GM18870 (cell line): ENCODE data around the gene ZNF790.
A peak's percentile ranks its signal among the peaks of the same experiment; 100 is the strongest.
"Not testable (repeated sequence)": the region's sequence is repeated elsewhere in the genome, so short reads cannot be mapped to it uniquely, and the experiment has no call there.

ENCODE experiments used
- ATAC-seq: cut with Tn5 transposase; IDR thresholded peaks from one replicate; pipeline ENCODE4 v1.9.1; 2021; ENCODE audit warnings: moderate library complexity; ENCODE audit not compliant: unreplicated experiment

Gene ZNF790

DNA sequence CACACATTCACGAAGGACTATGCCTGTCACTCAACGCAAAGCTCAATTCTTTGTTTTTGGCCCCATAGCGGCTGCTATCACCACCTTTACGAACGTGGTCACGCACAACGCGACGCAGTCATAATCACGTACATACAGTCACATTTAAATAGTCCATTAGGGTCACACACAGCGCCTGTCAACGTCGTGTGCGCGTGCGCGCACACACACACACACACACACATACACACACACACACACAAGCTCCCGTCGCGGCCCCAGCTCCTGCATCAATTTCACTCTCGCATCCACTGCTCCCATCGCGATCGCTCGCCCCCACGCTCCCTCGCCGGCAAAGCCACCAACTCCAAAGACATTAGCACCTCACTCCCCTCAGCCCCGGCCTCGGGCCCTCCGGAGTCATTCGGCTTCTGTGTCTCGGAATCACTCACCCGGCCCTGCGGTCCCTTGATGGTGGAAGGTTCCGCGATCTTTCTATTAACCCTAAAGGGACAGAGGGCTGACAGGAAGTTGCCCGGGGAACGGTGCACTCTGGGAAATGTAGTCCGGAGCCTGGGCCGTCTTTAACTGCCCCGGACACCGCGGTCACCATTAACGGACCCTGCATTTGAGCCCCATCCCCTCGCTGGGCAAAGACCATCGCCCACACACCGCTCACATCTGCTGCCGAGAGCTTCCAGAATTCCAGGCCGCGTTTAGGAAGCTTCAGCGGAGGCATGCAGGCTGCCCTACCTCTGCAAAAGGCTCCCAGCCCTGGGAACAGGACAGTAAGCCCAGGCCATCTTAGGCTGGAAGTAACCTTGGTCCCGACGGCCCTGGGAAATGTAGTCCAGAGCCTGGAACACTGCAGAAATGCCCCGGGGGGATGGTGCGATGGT is at the start of gene ZNF790:
ZNF790 (minus strand) TSS at position 482 of the 878 bp plus-strand sequence. CDS start 12,768 bp downstream, outside the sequence.
- ATAC-seq = peak; percentile 64

DNA sequence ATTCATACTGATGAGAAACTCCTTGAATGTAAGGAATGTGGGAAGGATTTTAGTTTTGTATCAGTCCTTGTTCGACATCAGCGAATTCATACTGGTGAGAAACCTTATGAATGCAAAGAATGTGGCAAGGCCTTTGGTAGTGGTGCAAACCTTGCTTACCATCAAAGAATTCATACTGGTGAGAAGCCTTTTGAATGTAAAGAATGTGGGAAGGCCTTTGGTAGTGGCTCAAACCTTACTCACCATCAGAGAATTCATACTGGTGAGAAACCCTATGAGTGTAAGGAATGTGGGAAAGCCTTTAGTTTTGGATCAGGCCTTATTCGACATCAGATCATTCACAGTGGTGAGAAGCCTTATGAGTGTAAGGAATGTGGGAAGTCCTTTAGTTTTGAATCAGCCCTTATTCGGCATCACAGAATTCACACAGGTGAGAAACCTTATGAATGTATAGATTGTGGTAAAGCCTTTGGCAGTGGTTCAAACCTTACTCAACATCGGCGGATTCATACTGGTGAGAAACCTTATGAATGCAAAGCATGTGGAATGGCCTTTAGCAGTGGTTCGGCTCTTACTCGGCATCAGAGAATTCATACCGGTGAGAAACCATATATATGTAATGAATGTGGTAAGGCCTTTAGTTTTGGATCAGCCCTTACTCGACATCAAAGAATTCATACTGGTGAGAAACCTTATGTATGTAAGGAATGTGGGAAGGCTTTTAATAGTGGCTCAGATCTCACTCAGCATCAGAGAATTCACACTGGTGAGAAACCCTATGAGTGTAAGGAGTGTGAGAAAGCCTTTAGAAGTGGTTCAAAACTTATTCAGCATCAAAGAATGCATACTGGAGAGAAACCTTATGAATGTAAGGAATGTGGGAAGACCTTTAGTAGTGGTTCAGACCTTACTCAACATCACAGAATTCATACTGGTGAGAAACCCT is 39.1 kb upstream of the ZNF790 start:
- no peak for ATAC-seq

DNA sequence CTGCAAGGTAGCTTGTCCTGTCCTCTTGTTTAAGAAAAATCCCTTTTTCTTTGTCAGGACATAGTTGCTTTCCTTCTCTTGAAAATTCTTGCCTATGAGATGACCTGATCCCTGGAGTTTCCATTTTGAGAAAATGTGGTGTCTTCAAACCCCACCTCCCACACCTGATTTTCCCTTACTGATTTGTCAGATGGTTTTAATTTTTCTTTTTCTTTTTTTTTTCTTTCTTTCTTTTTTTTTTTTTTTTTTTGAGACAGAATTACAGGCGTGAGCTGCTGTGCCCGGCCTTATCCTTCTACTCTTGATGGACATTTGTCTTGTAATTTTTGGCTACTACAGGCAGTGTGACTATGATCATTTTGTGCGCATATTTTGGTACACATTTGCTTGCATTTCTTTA is 13.7 kb upstream of the ZNF790 start:
- no peak for ATAC-seq

DNA sequence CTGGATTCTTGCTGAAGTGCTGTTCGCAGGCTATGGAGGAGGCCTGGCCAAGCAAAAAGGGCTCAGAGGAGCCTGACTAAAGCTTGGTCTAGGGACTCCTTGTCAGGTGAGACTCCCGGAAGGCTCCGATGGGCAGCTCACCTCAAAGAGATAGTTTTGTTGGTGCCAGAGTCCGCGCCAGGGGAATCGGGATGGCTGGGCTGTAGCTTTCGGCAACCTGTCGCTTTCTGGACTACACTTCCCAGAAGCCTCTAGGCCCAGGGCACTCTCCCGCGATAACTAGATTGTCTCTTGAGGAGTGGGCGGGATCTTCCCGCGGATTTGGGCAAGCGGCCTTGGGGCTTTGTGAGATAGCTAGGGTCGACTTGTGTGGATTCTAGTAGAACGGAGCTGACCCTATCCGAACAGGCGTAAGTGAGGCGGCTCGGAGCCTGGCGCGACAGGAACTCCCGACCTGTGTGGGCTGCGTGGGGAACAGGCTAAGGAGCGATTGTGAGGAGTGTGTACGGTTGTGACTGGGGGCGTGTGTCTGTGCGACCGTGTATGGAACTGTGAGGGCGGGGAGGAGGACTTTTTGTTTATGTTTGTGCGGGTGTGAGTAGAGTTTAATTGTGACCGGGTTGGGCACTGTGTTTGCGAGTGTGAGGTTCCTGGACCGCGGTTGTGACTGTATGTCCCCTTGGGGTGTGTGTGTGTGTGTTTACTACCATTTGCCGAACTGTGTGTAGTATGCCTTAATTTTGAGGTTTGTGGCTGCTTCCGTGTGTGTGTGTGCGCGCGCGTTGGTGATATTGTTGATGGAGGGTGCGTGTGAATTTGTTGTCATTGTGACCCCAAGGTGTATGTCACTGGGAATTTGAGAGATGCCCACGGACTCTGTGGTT is 12.6 kb upstream of the ZNF790 start, which contains the start of gene ZNF345:
ZNF345 (plus strand) TSS at position 318 of the 884 bp plus-strand sequence. CDS start 25,955 bp downstream, outside the sequence.
- peak; percentile 52 for ATAC-seq

DNA sequence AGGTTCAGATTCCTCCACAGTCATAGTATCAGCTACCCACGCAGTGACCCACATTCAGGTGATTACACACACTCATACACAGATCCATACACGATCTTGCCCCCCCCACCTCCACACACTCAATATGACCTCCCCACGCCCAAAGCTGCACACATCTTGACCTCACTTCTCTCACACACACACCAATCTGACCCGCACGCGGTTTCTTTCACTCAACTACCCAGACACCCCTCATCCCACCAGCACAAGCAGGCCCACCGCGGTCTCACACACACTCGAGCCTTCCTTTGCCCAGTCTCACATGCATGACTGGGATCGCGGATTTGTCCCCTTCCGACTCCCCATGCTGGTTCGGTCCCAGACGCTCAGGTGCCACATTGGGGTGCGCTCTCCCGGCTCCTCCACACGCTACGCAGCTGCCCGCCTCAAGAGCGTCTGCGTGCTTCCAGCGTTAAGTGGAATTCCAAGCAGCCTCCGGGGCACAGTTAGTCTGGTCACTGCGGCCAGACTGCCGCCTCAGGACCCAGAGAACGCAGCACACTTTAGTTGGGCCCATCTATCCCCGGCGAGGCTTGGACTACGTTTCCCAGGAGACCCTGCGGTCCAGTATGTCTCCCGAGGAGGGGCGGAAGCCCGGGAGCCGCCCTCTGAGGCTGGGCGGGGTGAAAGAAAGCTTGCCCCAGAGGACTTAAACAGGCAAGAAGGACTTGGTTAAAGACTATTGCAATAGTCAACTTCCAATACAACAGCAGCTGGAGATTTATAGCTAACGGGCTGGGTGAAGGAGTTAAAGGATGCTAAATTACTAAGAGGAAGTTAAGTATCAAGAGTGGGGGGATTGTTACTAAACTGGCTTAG is 11.7 kb upstream of the ZNF790 start:
- ATAC-seq = peak; percentile 54

DNA sequence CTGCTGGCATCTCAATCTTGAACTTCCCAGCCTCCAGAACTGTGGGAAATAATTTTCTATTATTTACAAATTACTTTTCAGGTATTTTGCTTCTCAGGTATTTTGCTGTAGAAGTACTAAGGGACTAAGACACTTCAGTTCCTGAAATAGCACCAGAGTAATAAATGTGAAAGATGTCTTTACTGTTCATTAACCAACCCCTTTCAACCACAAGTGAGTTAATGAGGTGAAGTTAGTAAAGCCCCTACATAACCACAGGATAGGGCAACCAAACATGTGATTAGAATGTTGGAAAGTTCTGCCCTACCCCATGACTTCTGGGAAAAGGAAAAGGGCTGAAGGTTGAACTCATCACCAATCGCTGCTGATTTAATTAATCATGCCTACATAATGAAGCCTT is 9.8 kb upstream of the ZNF790 start:
- no peak for ATAC-seq

DNA sequence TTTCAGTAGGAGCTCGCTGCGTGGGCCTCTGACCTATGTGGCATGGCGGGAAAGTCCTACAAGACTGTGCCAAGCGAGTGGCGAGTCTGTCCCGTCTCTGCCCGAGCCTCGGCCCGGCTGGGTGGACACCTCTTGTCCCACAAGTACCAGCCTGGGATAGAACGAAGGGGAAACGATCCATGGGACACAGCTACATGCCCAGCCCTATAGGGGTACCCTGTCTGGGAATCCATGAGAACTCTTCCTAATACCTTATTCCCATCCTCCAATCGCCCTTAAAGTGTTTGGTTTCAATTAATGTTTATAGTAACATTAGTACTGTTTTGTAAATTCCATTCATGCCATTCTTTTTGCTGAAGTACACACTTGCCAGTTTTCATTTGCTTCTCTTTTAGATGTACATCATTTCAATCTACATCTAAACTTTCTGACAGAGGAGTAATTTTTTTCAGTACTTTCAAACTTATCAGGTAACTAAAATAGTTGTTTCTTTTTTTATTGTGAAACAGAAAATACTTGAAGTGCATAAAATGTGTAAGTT is 667 bp upstream of the ZNF790 start:
- ATAC-seq = no peak

DNA sequence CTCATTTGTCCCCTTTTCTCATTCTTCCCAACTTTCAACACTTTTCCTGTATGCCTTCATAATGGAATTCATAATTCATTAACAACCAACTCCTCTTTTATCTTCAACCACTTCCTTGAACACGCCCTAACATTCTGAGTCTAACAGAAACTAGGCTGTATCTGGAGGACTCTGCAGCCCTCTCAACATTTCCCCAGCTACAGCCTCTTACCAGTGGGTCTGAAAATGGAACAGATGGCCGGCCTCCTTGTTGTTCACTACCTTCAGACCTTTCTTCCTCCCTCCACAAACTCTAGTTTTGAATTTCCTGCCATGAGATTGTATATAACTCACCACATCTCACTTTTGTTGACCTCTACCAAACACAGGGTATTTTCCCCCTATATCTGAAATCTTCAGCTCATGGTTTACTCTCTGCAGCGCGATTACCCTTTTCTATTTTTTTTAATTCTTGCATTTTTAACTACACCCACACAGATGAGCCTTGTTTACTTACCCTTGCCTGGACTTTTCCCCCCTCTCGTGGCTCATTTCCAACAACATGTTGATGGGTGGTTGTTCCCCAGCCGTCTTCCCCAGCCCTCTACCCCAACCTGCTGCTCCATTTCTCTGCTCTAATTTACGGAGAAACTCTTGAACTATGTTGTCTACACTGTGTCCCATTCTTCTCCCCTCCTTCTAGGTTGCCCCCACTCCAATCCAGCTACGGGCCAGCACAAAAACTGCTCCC is 846 bp downstream of the ZNF790 start:
- ATAC-seq = no peak

DNA sequence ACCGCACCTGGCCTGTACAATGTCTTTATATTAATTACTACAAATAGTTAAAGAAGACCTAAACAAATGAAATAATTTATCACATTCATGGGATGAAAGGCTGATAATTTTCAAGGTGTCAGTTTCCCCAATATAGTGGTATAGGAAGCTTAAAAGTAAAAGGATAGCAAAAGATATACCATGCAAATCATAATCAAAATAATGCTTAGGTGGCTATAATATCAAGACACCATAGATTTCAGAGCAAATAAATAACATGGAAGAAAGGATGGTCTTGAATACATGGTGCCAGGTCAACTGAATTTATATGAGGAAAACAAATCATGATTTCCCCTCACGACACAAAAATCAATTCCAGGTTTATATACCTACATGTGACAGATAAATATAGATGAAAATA is 4.8 kb downstream of the ZNF790 start:
- no peak for ATAC-seq

DNA sequence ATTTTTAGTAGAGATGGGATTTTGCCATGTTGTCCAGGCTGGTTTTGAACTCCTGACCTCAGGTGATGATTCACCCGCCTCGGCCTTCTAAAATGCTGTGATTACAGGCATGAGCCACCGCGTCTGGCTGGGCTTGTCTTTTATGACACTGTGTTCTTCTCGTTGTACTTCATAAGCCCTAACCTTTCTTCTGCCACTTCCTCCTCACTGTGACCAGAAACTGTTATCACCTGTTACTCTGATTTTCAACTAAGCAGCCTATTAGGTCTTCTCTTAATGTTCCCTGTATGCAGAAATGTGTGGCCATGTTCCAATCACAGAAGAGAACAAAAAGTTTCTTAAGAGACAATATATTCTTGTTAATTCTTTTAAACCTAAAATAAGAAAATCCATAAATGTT is 16.4 kb downstream of the ZNF790 start:
- ATAC-seq = no peak

DNA sequence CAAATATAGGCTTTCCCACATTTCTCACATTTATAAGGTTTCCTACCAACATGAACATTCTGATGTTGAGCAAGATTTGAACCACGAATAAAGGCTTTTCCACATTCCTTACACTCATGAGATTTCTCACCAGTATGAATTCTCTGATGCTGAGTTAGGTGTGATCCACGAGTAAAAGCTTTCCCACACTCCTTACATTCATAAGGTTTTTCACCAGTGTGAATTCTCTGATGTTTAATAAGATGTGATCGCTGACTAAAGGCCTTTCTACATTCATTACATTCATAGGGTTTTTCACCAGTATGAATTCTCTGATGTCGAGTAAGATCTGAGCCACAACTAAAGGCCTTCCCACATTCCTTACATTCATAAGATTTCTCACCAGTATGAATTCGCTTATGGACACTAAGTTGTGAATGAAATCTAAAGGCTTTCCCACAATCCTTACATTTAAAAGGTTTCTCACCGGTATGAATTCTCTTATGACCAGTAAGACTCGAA is 19.0 kb downstream of the ZNF790 start:
- no peak for ATAC-seq

DNA sequence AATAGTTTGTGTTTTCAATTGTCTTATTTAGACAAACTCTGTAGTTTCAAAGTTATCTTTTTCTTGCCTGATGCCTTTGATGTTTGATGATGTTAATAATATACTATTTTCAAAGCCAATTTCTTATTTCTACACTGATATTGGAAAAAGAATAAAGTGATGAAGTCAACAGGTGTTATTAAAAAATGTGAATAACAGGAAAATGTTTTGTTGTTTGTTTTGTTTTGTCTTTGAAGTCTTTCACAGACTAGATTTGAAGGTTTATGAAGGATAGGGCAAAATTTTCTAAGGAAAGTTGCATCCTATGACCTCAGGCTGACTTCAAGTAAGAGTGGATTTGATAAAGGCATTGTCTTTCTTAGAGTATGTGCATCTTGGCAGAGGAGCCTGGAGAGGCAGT is 31.2 kb downstream of the ZNF790 start:
- no peak for ATAC-seq

DNA sequence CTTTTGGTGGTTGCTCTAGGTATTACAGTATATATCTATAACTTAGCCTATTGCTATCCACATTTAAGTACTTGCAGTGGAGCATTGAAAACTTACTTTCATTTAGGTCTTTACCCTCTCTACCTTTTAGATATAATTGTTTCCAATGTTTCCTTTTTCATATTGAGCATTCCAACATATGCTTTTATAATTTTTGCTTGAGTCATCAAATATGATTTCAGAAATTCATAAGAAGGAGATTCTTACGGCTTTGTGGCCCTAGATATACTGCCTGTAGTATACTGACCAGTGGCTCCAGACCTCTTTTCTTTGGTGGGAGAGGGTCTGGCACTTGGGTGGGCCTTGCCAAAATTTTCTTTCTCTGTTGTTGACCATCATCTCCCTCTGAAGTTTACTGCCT is 32.8 kb downstream of the ZNF790 start:
- no peak for ATAC-seq

DNA sequence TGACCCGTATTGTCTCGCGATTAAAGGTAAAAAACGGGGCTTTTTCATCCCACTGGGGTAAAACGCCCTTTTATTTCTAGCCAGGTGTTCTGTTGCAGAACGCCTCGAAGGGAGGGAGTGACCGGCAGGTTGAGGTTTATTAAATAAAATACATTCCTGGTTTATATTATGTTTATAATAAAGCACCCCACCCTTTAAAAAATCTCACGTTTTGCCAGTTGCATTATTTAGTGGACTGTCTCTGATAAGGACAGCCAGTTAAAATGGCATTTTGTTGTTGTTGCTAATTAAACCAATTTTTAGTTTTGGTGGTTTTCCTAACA is 40.4 kb downstream of the ZNF790 start:
- no peak for ATAC-seq

DNA sequence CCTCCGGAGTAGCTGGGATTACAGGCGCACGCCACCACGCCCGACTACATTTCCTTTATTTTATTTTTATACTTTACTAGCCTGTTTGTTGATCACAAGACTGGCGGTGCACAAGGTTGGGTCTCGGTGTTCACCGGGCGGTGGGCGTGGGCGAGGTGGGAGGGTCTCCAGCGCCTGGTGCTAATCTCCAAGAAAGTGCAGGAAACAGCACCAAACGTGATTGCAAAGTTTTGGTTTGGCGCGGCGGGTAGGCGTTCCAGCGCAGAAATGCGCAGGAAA is 41.5 kb downstream of the ZNF790 start:
- no peak for ATAC-seq

DNA sequence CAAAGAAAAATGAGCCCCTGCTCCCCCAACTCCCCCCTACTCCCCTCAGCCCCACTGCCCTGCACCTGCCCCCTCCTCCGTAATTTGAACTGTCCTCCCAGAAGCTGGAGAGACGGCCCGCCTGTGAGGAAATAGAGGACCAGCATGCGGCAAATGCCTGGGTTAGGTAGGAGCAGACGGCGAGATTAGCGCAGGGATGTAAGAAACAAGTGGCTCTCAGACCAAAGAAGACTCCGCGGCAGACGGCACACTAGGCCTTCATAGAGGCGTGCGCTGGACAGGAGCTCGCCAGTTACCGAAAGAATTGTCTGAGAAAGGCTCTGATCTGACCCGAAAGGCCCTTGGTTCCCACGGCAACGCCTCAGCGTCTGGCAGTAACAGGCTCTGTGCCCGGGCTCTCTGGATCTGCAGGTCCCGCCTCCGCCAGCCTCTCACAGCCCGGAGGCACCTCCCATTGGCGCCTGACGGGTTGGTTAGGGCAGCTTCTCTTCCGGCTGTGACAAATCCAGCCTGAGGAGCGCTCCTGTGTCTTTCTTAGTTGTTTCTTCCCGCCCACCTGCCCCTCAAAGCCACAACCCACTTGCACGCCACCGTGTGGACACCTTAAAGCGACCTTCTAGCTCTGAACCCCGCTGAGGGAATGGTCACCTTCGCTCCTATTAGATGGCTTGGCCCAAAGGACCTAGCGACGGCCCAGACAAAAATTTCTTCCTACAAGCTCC is 46.6 kb downstream of the ZNF790 start:
- not testable (repeated sequence) for ATAC-seq

DNA sequence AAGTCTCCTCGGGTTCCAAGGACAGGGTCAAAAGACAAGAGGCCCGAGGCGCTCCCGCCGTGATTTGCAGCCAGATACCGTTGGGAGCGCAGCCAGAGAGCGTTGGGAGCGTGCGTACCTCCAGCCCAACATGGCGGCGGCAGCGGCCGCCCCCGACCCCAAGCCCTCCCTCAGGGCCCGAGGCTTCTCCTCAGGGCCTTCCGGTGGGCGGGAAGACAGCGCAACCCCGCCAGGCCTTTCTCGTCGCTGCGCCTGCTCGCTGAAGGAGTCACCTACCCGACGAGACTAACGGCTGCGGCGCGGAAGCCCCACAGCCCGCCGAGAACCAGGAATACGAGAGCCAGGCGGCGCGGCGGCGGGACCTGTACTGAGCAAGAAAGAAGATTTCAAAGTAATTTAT is 62.4 kb downstream of the ZNF790 start:
- no peak for ATAC-seq

DNA sequence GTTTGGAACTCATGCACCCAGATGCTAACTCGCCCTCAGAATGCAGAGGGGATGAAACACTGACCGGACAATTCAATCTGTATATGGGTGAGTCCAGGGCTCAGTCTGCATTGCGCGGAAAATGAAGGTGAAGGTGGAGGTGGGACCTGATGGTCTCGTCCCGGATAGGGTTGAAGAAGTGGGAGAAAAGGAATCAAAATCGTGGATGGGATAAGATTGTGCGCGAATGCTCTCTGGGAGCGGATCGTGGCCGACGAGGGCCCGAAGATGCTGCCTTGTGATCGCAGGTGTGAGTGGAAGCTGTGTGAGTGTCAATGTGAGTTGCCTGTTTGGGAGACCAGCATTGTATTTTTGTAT is 65.0 kb downstream of the ZNF790 start:
- ATAC-seq = no peak
